AG20443 (cell line): Measurements from ENCODE around the gene TOP3A.
A peak's percentile ranks its signal among the peaks of the same experiment; 100 is the strongest.
"Not testable (repeated sequence)": the region's sequence is repeated elsewhere in the genome, so short reads cannot be mapped to it uniquely, and the experiment has no call there.

ENCODE experiments used
- DNase-seq: peaks from one replicate; pipeline ENCODE4 v3.0.0; 2012; ENCODE audit warnings: low spot score, mixed read lengths

Gene TOP3A

GRCh38 chr17:18324140-18325050 lies 9.6 kb upstream of the TOP3A start:
- no peak for DNase-seq

GRCh38 chr17:18323507-18324139 lies 8.8 kb upstream of the TOP3A start:
- DNase-seq: no peak

- DNase-seq: peak; percentile 37
These were observed 8.2 kb upstream of the TOP3A start for GRCh38 chr17:18323007-18323406.

GRCh38 chr17:18322522-18322921 lies 7.7 kb upstream of the TOP3A start:
- no peak for DNase-seq

- no peak for DNase-seq
These were observed 6.5 kb upstream of the TOP3A start for GRCh38 chr17:18321309-18321708.

GRCh38 chr17:18320301-18320700 lies 5.5 kb upstream of the TOP3A start:
- DNase-seq: no peak

GRCh38 chr17:18319604-18320256 lies 4.9 kb upstream of the TOP3A start:
- peak; percentile 70 for DNase-seq

GRCh38 chr17:18318771-18319450 lies 4.1 kb upstream of the TOP3A start:
- no peak for DNase-seq

GRCh38 chr17:18318117-18318516 lies 3.3 kb upstream of the TOP3A start:
- no peak for DNase-seq

GRCh38 chr17:18315961-18316360 lies 1.2 kb upstream of the TOP3A start:
- no peak for DNase-seq

GRCh38 chr17:18315562-18315922 lies 748 bp upstream of the TOP3A start:
- DNase-seq: no peak

GRCh38 chr17:18314059-18314730 lies 599 bp downstream of the TOP3A start:
- peak; percentile 33 for DNase-seq

- DNase-seq: no peak
These were observed 5.6 kb downstream of the TOP3A start for GRCh38 chr17:18309202-18309601.

GRCh38 chr17:18303206-18303605 lies 11.6 kb downstream of the TOP3A start:
- DNase-seq: not testable (repeated sequence)

- no peak for DNase-seq
These were observed 13.9 kb downstream of the TOP3A start for GRCh38 chr17:18300725-18301480.

- not testable (repeated sequence) for DNase-seq
These were observed 16.7 kb downstream of the TOP3A start for GRCh38 chr17:18298061-18298460.

GRCh38 chr17:18291718-18292540 lies 22.9 kb downstream of the TOP3A start:
- no peak for DNase-seq

GRCh38 chr17:18285296-18285695 lies 29.5 kb downstream of the TOP3A start:
- DNase-seq: no peak

GRCh38 chr17:18281788-18282187 lies 33.0 kb downstream of the TOP3A start:
- no peak for DNase-seq

GRCh38 chr17:18280766-18281371 lies 33.9 kb downstream of the TOP3A start:
- DNase-seq: peak; percentile 32
